GM21619 (cell line): Measurements from ENCODE around the gene IFI27L1.
A peak's percentile ranks its signal among the peaks of the same experiment; 100 is the strongest.

ENCODE experiments used
- ATAC-seq: cut with Tn5 transposase; IDR thresholded peaks from one replicate; pipeline ENCODE4 v1.9.1; 2021; ENCODE audit not compliant: unreplicated experiment

Gene IFI27L1

DNA sequence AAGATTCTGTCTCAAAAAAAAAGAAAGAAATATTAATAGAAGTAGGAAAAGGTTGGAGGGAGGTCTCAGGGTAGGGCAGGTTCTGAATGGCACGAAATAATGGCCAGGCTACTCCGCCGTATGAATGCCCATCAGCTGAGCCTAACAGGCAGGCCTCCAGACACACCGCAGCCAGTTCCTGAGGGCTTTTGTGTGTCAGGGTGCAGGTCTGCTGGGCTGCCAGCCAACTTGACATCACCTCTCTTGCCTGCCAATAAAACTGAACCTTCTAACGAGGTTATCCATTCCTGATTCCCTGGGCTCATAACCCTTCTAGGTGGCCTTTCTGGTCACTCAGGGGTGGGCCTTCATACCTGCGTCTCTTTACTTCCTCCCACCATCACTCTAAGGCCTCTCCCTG, 32.4 kb downstream of the IFI27L1 start:
- ATAC-seq, result no peak

DNA sequence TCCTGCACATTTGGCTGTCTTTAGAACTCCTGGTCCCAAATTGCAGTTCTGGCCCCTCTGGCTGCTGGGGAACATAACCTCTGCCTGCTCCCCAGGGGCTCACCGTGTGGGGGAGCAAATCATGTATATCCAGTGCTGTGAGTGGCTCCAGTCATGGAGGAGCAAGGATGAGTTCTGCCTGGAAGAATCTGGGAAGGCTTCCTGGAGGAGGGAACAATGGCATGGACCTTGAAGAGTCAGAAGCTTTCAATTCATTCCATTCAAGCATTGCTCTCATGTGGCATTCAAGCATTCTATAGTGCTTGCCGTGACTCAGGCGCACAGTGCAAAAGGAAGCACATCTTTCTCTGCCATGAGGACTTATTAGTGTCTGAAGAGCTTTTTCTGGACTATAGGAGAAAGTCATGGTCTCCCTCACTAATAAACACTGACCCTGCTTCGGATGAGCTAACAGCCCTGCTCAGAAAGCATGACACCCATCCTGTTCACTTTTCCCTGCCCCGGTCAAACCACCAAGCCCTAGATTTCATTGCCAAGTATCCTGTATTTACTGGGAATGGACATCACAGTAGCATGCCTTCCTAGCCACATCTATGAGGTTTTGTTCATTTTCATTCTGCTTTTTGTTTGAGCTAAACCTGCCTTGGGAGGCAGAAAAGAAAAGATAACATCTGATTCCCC, 32.9 kb downstream of the IFI27L1 start:
- no peak for ATAC-seq

DNA sequence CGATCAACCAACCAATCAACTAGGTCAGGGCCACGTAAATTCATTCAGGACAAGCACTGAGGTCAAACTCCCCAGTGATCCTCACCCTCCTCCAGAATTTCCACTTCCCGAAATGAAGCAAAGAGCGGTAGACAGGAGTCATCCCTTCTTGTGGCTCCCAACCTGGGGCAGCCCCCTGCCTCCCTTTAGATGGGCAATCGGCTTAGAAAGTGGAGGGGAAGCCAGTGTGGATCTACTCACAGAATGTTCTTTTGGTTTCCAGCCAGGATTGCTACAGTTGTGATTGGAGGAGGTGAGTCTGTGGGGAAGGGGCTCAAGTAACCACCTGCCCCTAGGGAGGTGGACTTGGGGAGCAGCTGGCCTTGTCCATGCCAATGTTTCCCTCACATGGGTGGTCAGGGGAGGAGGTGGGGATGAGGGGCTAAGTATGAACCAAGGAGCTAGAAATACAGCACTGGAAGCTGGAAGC, 33.5 kb downstream of the IFI27L1 start:
- no peak for ATAC-seq

DNA sequence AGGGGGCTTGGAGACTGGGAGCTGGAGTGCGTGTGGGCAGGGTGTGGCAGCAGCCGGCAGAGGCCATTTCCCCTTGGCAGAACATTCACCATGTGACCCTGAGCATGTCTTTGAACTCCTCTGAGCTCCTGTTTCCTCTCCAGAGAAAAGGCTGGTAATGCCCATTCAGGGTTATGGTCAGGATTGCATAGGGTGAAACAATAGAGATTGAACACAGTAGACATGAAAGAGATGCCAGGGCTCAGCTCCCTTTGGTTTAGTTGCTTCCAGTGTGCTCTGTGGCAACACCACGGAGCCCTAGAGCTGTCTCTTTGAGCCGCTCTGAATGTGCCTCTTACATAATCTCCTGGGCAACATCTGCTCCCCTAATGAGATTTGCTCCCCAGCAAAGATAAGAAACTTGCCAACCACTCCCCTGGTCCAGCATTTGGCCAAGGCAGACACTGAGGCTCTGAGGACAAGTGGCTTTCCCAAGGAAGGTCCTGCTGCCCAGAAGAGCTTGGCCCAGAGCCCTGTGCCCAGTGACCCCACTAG, 34.0 kb downstream of the IFI27L1 start:
- no peak for ATAC-seq

DNA sequence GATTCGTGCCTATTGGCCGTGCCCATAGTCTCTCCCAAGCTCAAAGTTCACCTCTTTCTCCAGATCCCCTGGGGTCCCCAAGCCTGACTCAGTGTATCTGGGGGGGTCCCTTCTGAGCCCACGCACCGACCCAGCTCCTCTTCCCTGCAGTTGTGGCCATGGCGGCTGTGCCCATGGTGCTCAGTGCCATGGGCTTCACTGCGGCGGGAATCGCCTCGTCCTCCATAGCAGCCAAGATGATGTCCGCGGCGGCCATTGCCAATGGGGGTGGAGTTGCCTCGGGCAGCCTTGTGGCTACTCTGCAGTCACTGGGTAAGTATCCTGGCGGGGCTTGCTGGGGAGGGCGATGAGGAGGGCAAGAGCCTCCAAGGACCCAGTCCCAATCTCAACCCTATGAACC, 34.5 kb downstream of the IFI27L1 start:
- no peak for ATAC-seq

DNA sequence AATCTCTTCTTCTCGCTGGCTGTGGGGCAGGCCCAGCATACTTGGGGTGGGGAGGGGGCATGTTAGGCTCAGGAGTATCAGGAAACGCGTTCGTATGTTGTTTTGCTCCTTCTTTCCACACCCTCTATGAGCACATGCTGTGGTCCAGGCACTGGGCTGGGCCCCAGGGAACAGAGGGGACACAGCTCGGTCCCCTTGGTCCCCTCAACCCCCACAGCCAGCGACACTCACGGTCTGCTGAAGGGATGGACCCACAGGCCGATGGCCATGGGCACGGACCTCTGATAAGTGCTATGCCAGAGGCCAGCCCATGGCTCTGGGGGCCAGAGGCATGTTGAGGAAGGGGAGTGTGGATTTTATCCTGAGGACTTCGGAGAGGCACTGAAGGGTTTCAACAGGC, 35.6 kb downstream of the IFI27L1 start:
- ATAC-seq, result no peak

DNA sequence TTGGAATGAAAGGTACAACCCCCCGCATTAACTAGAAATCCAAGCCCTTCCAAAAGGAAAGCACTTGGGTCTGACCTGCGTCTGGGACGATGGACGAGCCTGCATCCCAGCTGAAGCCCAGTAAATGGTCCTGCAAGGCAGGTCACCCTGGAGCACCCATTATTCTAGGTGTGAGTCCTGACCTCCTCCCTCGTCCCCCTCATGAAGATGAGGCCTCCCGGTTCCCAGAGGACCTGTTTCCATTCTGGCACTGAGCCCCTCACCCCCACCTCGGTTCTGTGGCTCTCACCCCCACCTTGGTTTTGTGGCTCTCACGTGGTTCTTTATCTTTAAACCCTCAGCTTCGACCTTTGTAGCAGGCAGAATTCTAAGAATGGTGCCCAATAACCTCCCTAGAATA, 36.7 kb downstream of the IFI27L1 start:
- ATAC-seq, result no peak

DNA sequence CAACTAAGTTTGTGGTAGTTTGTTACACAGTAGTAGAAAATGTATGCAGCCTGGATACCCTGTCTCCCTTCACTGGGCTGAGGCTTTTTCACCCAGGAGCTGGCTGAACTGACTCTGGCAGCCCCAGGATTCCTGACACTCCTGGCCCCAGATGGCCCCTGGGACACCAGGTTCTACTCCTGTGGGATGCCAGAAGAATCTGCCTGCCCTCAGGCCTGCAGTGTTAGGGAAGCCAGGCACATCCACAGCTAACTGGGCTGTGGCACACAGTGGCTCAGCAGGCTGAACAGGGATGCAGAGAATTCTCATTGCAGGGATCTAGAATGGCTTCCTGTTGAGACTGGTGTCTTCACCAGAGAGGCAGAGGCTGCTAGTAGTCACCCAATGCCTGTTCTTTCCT, 38.0 kb downstream of the IFI27L1 start:
- ATAC-seq, result no peak

DNA sequence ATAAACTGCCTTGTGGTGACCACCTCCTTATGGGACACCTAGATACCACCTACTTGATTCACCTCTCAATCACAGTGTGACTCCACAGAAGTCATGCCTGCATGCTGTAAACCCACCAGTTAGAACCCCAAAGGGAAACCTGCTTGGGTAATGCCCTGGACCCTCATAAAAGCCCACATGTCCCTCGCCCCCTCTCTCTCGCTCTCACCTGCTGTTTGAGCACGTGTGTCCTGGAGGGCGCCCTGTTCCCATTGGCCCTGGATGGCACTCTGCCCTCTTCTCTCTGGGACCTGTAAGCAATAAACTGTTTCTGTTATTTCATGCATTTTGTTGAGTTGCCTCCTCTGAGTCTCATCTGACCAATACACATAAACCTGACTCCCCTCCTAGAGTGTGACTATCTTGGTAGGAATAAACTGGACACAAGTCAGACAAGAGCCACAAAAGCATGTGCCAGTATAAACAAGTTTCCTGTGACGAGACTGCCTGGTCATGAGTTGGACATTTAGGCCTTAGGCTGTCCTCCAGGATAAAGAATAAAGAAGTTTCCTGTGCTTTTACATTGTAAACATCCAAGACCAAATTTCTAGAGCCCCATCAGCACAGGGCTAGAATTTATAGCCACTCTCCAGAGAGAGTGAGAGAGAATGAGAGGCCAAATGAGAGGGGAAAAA, 39.7 kb downstream of the IFI27L1 start:
- ATAC-seq, result no peak

DNA sequence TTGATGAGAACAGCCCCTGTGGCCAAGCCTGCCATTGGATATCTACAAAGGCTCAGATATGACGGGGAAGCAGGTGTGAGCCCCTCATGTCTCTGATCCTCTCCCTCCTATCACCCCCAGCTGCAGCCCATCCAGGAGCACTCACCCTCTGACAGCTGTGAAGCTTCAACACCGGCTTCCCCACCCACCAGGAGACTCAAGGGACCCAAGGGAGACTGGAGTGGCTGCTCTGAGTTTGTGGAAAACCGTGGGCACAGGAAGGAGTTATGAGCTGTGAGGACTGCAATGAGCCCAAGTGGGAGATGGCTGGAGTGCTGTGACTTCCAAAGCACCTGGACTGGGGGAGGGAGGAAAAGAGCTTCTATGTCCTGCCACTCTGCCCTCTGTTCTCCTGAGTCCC, 40.4 kb downstream of the IFI27L1 start:
- ATAC-seq, result no peak

DNA sequence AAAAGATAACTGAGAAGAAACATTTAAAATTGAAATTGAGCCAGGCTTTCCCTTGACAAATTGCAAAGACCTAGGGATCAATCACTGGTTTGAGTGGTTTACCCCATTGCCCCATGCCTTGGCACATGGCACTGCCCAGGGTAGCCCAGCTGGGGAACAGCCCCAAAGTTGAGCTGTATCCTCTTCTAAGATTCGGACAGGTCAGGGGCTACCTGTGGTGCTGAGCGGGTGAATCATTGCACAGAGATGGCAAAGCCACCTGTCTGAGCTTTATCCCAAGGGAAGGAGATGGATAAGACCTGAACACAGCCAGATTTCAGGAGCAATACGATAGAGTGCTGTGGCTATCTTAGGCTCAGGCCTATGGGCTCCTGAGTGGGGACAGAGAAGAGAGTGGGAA, 41.3 kb downstream of the IFI27L1 start:
- no peak for ATAC-seq

DNA sequence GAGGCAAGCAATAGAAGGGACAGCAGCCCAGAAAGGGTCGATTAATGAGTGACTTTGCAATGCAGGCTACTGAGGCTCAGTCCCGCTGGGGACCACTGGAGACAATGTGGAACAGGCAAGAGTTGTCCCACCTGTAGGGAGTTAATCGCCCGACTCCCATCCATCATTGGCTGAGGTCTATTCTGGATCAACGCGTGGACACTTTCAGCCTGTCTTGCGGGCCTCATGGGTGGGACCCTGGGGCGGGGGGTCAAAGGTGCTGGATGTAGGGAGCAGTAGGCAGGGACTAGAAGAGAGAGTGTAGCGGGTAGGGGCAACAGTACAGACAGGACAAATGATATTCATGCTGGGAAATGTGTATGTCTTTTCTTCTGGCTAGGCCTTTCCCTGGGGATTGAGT, 42.2 kb downstream of the IFI27L1 start:
- no peak for ATAC-seq

DNA sequence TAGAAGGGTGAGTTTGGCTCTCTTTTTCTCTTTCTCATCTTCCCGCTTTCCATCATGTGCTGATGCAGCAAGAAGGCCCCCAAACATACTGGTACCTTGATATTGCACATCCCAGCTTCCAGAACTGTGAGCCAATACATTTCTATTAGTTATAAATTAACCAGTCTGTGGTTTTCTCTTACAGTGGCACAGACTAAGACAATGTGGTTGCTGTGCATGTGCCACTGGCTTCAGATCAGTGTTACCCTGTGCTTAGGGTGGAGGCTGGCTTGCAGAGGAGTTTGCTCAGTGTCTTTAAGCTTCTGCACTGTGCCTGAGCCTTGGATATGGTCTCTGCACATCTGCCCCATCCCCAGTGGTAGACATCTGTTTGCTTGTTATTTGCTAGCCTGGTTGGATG, 42.8 kb downstream of the IFI27L1 start:
- no peak for ATAC-seq

DNA sequence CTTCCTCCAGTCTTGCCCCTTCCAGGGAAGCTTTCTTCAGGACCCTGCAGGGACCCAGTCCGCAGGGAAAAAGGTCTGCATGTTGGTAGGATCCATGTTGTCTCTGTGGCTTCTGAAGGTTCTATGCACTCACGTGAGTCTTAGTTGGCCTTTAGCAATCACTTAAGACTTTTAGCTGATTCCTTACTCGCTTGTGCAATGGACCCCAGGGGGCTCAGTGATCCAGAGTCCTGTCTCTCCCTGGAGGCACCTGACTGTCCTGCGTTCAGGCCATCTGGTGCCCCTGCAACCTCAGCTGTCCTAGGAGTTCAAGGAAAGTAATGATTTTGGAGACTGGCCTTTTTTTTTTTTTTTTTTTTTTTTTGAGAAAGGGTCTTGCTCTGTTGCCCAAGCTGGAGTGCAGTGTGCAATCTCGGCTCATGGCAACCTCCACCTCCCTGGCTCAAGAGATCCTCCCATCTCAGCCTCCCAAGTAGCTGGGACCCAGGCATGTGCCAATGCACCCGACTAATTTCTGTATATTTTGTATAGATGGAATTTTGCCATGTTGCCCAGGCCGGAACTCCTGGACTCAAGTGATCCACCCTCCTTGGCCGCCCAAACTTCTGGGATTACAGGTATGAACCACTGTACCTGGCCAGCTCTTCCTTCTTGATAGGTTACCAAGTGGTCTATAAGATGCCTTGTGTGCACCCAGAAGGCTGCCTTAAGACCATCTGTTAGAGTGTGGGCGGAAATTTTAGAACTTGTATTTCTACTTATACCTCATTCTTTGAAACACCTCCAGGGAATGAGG, 43.7 kb downstream of the IFI27L1 start:
- no peak for ATAC-seq

DNA sequence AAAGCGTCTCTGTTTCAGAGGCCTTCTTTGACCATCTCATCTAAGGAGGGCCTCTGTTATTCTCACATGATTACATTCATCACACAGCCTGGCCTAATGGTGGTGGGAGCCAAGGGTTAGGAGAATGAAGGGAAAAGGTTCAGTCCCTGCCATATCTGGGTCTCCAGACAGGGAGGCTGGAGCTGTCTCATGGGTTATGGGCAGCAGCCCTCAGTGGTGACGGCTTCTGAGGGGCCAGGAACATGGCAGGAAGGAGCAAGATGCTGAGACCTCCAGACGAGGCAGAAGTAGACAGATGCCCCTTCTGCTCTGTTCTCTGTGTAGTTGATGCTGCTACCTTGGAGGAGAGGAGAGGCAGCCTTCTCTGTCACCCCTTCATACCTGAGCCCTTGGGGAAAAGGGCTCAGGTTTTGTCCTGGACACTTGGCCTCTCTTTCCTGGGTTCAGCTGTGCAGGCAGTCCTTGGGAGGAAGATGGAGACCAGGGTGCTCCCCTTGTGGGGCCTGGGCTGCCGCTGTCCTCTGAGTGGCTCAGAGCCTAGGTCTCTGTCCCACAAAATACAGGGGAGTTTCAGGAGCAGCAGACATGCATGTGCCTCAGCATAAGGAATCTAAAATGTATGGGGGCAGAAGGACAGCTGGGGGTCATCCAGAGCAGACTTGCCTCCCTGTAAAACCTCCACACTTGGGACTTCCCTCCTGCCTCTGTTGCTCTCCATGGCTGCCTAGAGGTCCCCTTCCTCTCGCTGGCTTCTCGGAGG, 44.7 kb downstream of the IFI27L1 start:
- no peak for ATAC-seq

DNA sequence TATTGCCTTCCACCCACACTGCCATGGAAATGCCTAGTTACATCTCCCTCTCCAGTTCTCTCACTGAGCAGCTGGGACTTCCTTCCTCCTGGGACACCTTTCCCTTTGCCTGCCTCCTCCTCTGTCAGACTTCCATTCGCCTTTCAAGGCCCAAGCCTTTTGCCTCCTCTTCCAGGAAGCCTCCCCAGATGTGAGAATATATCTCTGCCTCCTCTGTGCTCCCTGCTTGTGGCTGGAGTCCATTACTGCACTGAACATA, 45.2 kb downstream of the IFI27L1 start:
- ATAC-seq, result no peak

DNA sequence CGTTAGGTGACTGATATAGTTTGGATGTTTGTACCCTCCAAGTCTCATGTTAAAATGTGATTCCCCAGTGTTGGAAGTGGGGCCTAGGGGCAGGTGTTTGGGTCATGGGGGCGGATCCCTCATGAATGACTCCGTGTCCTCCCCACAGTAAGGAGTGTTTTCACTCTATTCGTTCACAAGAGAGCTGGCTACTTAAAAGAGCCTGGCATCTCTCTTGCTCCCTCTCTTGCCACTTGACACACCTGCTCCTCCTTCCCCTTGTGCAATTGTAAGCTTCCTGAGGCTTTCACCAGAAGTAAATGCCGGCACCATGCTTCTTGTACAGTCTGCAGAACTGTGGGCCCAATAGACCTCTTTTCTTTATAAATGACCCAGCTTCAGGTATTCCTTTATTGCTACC, 45.7 kb downstream of the IFI27L1 start:
- no peak for ATAC-seq

DNA sequence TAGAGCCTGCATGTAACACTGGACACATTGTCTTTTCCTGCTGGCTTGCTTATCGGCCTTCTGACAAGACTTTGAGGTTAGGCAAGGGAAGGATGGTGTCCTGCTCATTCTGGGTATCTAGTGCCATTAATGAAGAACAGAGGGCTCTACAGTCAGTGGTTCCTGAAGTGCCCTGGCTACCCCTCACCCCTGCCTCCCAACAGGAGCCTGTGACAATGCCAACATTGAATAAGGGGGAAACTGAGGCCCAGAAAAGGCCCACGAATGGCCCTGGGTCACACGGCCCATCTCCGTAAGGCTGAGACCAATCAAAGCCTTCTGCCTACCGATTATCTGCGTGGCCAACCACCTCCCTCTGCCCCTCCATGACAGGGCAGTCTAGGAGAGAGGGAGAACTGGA, 46.2 kb downstream of the IFI27L1 start:
- no peak for ATAC-seq

DNA sequence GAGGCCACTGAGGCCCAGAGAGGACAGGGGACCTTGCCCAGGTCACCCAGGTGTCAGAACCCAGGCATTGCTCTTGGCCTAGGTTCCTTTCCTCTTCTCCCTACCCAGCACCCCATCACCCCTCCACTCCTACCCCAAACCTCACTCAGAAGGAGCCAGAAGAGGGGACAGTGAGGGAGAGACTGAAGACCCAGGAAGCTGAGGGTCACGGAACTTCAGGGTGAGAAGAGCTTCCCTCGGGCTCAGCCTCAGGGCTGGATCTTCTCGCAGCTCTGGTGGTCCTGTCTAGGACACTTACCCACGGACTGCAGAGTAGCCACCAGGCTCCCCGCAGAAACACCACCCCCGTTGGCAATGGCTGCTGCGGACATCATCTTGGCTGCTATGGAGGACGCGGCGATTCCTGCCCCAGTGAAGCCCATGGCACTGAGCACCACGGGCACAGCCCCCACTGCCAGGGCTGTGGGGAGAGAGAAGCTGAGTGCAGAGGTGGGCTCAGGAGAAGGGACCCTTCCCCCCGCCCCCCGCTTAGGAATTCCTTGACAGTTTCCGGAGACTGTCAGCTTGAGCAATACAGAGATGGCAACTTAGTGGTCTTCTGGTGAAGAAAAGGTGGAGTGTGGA, 47.2 kb downstream of the IFI27L1 start:
- ATAC-seq, result no peak

DNA sequence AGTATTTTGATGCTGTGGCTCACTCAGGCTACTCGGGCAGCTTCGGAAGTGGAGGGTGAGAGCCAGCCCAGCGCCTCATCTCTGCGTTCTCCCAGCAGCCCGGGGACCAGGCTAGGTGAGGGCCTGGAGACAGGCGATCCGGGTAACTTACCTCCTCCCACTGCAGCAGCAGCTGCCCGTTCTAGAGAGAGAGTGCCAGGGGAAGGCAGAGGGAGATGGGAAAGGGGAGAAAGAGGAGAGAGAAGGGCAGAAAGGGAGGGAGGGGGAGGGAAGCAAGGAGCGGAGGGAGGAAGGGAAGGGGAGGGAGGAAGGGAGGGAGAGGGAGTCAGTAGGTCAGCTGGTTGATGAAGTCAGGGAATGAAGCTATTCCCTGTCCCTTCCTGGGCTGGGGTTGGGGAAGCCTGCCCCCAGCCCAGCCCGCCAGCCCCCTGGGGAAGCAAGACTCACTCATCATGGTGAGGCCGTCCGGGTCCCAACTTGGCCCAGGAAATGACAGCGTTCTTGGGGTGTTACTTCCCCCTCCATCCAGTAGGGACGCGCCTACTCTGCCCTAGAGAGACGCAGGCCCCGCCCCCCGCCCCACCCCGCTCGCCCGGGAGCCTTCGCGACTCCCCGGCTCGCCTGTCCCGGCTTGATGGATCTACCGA, 48.1 kb downstream of the IFI27L1 start, which contains the start of gene IFI27L2:
Gene IFI27L2, minus strand, starts transcription at position 494 of the 647 bp plus-strand sequence. Its CDS starts 40 bp downstream, at position 454.
- ATAC-seq, result peak; percentile 93
